ENCODE results near the gene DUS2. TPM values are rescaled to one million over a fixed set of nuclear protein-coding genes. Genes with fewer than 3 reads are reported as not detected.
"Not testable (repeated sequence)": the region's sequence is repeated elsewhere in the genome, so short reads cannot be mapped to it uniquely, and the experiment has no call there.

Gene DUS2
- total and polyA plus RNA-seq, 7 donors = 3.4 to 15.1 (median 9.5) TPM

GRCh38 chr16:68005786-68006286, 17.2 kb upstream of the DUS2 start:
- peak in 2 of 4 donors; percentile 41 to 50 for ATAC-seq
- Histone ChIP-seq H3K4me3 (no peak overlapping the region), H3K9me3 (no peaks in the 10 kb centered on the region), H3K27ac (peak overlapping the region; percentile 36), H3K36me3 (ENCODE audit: insufficient read depth in 1 of 2, low read depth in 1 of 2) (no peaks in the 10 kb centered on the region), H3K4me1 (no peaks in the 10 kb centered on the region), H3K27me3 (ENCODE audit: insufficient read depth in 3 of 3, low read length in 2 of 3) (no peaks in the 10 kb centered on the region)
- TF ChIP-seq CTCF (IDR thresholded peaks at IDR 0.05) = no peak
- 47 to 61% (median 49%) methylated on average over 6 of the region's 6 CpGs for WGBS, 3 donors
- DNase-seq = no peak
- intact Hi-C loops (cut with DNase I) = no loop called here

GRCh38 chr16:68009157-68009735, 13.8 kb upstream of the DUS2 start:
- no peak for DNase-seq
- 32 to 47% (median 36%) methylated on average over 9 of the region's 9 CpGs for WGBS, 3 donors

GRCh38 chr16:68009872-68010271, 13.2 kb upstream of the DUS2 start:
- not testable (repeated sequence) for H3K27me3 ChIP-seq (ENCODE audit: insufficient read depth in 3 of 3, low read length in 2 of 3); H3K9me3 ChIP-seq; DNase-seq; ATAC-seq; H3K36me3 ChIP-seq (ENCODE audit: insufficient read depth in 1 of 2, low read depth in 1 of 2); H3K4me1 ChIP-seq; H3K4me3 ChIP-seq; H3K27ac ChIP-seq
- WGBS, 3 donors = 79 to 85% (median 81%) methylated on average over 4 of the region's 4 CpGs
- intact Hi-C loops (cut with DNase I) = loop anchor here in 1 of 2 donors (1.0 kb wide), 1 partner anchor 25 kb away; no protein-coding TSS in a partner anchor

More at GRCh38 chr16:68009157-68009735, 13.8 kb upstream of the DUS2 start:
- H3K4me1 ChIP-seq = no peaks in the 10 kb centered on the region
- ATAC-seq = peak in 3 of 4 donors; percentile 24 to 70 (median 67)
- H3K36me3 ChIP-seq (ENCODE audit: insufficient read depth in 1 of 2, low read depth in 1 of 2) = no peaks in the 10 kb centered on the region
- H3K9me3 ChIP-seq = no peaks in the 10 kb centered on the region
- H3K4me3 ChIP-seq = no peak overlapping the region
- no peak overlapping the region for H3K27ac ChIP-seq
- intact Hi-C loops (cut with DNase I) = no loop called here
- H3K27me3 ChIP-seq (ENCODE audit: insufficient read depth in 3 of 3, low read length in 2 of 3) = no peaks in the 10 kb centered on the region
- no peak for TF ChIP-seq CTCF (IDR thresholded peaks at IDR 0.05)

- peak overlapping the region; percentile 2 for H3K27ac ChIP-seq
- H3K36me3 ChIP-seq (ENCODE audit: insufficient read depth in 1 of 2, low read depth in 1 of 2) = no peaks in the 10 kb centered on the region
- no peak for TF ChIP-seq CTCF (IDR thresholded peaks at IDR 0.05)
- no peaks in the 10 kb centered on the region for H3K9me3 ChIP-seq
- 59 to 78% (median 77%) methylated on average over 1 of the region's 1 CpG for WGBS, 3 donors
- no peaks in the 10 kb centered on the region for H3K27me3 ChIP-seq (ENCODE audit: insufficient read depth in 3 of 3, low read length in 2 of 3)
- intact Hi-C loops (cut with DNase I) = no loop called here
- no peak overlapping the region for H3K4me3 ChIP-seq
- ATAC-seq (no peak), DNase-seq (no peak)
- no peaks in the 10 kb centered on the region for H3K4me1 ChIP-seq
Measured at GRCh38 chr16:68013440-68013839, 9.6 kb upstream of the DUS2 start.

- no peak for ATAC-seq
- Histone ChIP-seq H3K27ac (no peak within 1 kb of the TSS), H3K27me3 (ENCODE audit: insufficient read depth in 3 of 3, low read length in 2 of 3) (no peaks in the 10 kb centered on the region), H3K4me1 (no peaks in the 10 kb centered on the region), H3K4me3 (no peak within 1 kb of the TSS), H3K9me3 (no peaks in the 10 kb centered on the region), H3K36me3 (ENCODE audit: insufficient read depth in 1 of 2, low read depth in 1 of 2) (no peaks in the 10 kb centered on the region)
- intact Hi-C loops (cut with DNase I) = loop anchor here in 1 of 2 donors (2.0 kb wide), 1 partner anchor 39 kb away; no protein-coding TSS in a partner anchor
- WGBS, 3 donors = 80 to 85% (median 81%) methylated on average over 5 of the region's 5 CpGs
- TF ChIP-seq CTCF (IDR thresholded peaks at IDR 0.05) = no peak
- DNase-seq = no peak
Measured at GRCh38 chr16:68015681-68016080, 7.4 kb upstream of the DUS2 start, which contains the start of gene DPEP2NB. DPEP2NB (minus strand) TSS chr16:68015911; CDS start chr16:68015770, 141 bp downstream.

Measured in psoas muscle (tissue), 8 donors.